A204.1 (cell line): Measurements from ENCODE around the gene PYGM.

Source experiments
- FAIRE-seq: peaks from 2 replicates; lab custom pipeline; 2012; peaks lifted over from hg19 to GRCh38; lab: Jason Lieb, UNC

Gene PYGM

GRCh38 chr11:64734811-64735724, 24.7 kb downstream of the PYGM start:
- FAIRE-seq = no peak

GRCh38 chr11:64731601-64732000, 28.2 kb downstream of the PYGM start:
- no peak for FAIRE-seq

- no peak for FAIRE-seq
Observed at GRCh38 chr11:64729851-64730382, 29.9 kb downstream of the PYGM start.

- FAIRE-seq = no peak
Observed at GRCh38 chr11:64728757-64729365, 30.9 kb downstream of the PYGM start.

GRCh38 chr11:64726867-64727530, 32.8 kb downstream of the PYGM start:
- FAIRE-seq = no peak

- FAIRE-seq = no peak
Observed at GRCh38 chr11:64726211-64726641, 33.5 kb downstream of the PYGM start.

GRCh38 chr11:64724863-64725532, 34.8 kb downstream of the PYGM start:
- FAIRE-seq = no peak

GRCh38 chr11:64723907-64724862, 35.6 kb downstream of the PYGM start:
- no peak for FAIRE-seq

GRCh38 chr11:64723117-64723906, 36.5 kb downstream of the PYGM start, which contains the start of gene NRXN2:
TSS of gene NRXN2 (minus strand) at chr11:64723197. CDS start at chr11:64713699, 9,498 bp downstream.
- FAIRE-seq = no peak

GRCh38 chr11:64722141-64723065, 37.4 kb downstream of the PYGM start:
- no peak for FAIRE-seq

GRCh38 chr11:64721359-64721699, 38.4 kb downstream of the PYGM start:
- no peak for FAIRE-seq

GRCh38 chr11:64720640-64721358, 39.0 kb downstream of the PYGM start:
- no peak for FAIRE-seq

- FAIRE-seq = no peak
Observed at GRCh38 chr11:64720167-64720566, 39.6 kb downstream of the PYGM start.

GRCh38 chr11:64719406-64719805, 40.4 kb downstream of the PYGM start:
- no peak for FAIRE-seq

- no peak for FAIRE-seq
Observed at GRCh38 chr11:64718780-64719124, 41.0 kb downstream of the PYGM start.

GRCh38 chr11:64718084-64718779, 41.5 kb downstream of the PYGM start:
- FAIRE-seq = no peak

- no peak for FAIRE-seq
Observed at GRCh38 chr11:64717268-64717578, 42.6 kb downstream of the PYGM start.
